Measurements from ENCODE around the gene DIP2C.

The DIP2C gene

GRCh38 chr10:557792-558328 is 131.6 kb downstream of the DIP2C start:
- no peaks in the 10 kb centered on the region for H3K36me3 ChIP-seq (ENCODE audit: insufficient read depth, low read length)
- H3K4me1 ChIP-seq (ENCODE audit: insufficient read depth, low read length) = peaks cover 5% of the 10 kb centered on the region
- no peak overlapping the region for H2AFZ ChIP-seq (ENCODE audit: low read depth, low read length)
- H3K4me3 ChIP-seq (ENCODE audit: low read length) = no peak overlapping the region
- H3K27me3 ChIP-seq (ENCODE audit: insufficient read depth, low read length) = no peaks in the 10 kb centered on the region
- H3K9me3 ChIP-seq (ENCODE audit: low read length) = peaks cover 2% of the 10 kb centered on the region

GRCh38 chr10:556971-557637 is 132.4 kb downstream of the DIP2C start:
- Histone ChIP-seq H2AFZ (ENCODE audit: low read depth, low read length) (no peak overlapping the region), H3K9me3 (ENCODE audit: low read length) (peaks cover 2% of the 10 kb centered on the region), H3K4me3 (ENCODE audit: low read length) (no peak overlapping the region), H3K4me1 (ENCODE audit: insufficient read depth, low read length) (peaks cover 5% of the 10 kb centered on the region), H3K36me3 (ENCODE audit: insufficient read depth, low read length) (no peaks in the 10 kb centered on the region), H3K27me3 (ENCODE audit: insufficient read depth, low read length) (no peaks in the 10 kb centered on the region)

- no peaks in the 10 kb centered on the region for H3K27me3 ChIP-seq (ENCODE audit: insufficient read depth, low read length)
- no peaks in the 10 kb centered on the region for H3K36me3 ChIP-seq (ENCODE audit: insufficient read depth, low read length)
- no peak overlapping the region for H3K4me3 ChIP-seq (ENCODE audit: low read length)
- no peaks in the 10 kb centered on the region for H3K9me3 ChIP-seq (ENCODE audit: low read length)
- no peak overlapping the region for H2AFZ ChIP-seq (ENCODE audit: low read depth, low read length)
- peaks cover 5% of the 10 kb centered on the region for H3K4me1 ChIP-seq (ENCODE audit: insufficient read depth, low read length)
Observed at GRCh38 chr10:555682-556350, 133.7 kb downstream of the DIP2C start.

- Histone ChIP-seq H3K4me3 (ENCODE audit: low read length) (no peak overlapping the region), H3K36me3 (ENCODE audit: insufficient read depth, low read length) (no peaks in the 10 kb centered on the region), H2AFZ (ENCODE audit: low read depth, low read length) (no peak overlapping the region), H3K9me3 (ENCODE audit: low read length) (no peaks in the 10 kb centered on the region), H3K27me3 (ENCODE audit: insufficient read depth, low read length) (no peaks in the 10 kb centered on the region), H3K4me1 (ENCODE audit: insufficient read depth, low read length) (peaks cover 5% of the 10 kb centered on the region)
Observed at GRCh38 chr10:555281-555680, 134.2 kb downstream of the DIP2C start.

GRCh38 chr10:554182-554848 is 135.2 kb downstream of the DIP2C start:
- H3K27me3 ChIP-seq (ENCODE audit: insufficient read depth, low read length) = no peaks in the 10 kb centered on the region

GRCh38 chr10:553233-553632 is 136.2 kb downstream of the DIP2C start:
- Histone ChIP-seq H3K27me3 (ENCODE audit: insufficient read depth, low read length) (no peaks in the 10 kb centered on the region), H3K4me3 (ENCODE audit: low read length) (no peak overlapping the region), H2AFZ (ENCODE audit: low read depth, low read length) (no peak overlapping the region), H3K36me3 (ENCODE audit: insufficient read depth, low read length) (no peaks in the 10 kb centered on the region), H3K9me3 (ENCODE audit: low read length) (no peaks in the 10 kb centered on the region), H3K4me1 (ENCODE audit: insufficient read depth, low read length) (peaks cover 2% of the 10 kb centered on the region)

More at GRCh38 chr10:554182-554848, 135.2 kb downstream of the DIP2C start:
- H3K4me3 ChIP-seq (ENCODE audit: low read length) = no peak overlapping the region
- H3K4me1 ChIP-seq (ENCODE audit: insufficient read depth, low read length) = peaks cover 5% of the 10 kb centered on the region
- no peaks in the 10 kb centered on the region for H3K9me3 ChIP-seq (ENCODE audit: low read length)
- H3K36me3 ChIP-seq (ENCODE audit: insufficient read depth, low read length) = no peaks in the 10 kb centered on the region
- H2AFZ ChIP-seq (ENCODE audit: low read depth, low read length) = no peak overlapping the region

GRCh38 chr10:552679-553078 is 136.8 kb downstream of the DIP2C start:
- no peak overlapping the region for H2AFZ ChIP-seq (ENCODE audit: low read depth, low read length)
- H3K4me1 ChIP-seq (ENCODE audit: insufficient read depth, low read length) = peaks cover 3% of the 10 kb centered on the region
- H3K36me3 ChIP-seq (ENCODE audit: insufficient read depth, low read length) = no peaks in the 10 kb centered on the region
- no peaks in the 10 kb centered on the region for H3K9me3 ChIP-seq (ENCODE audit: low read length)
- no peak overlapping the region for H3K4me3 ChIP-seq (ENCODE audit: low read length)
- no peaks in the 10 kb centered on the region for H3K27me3 ChIP-seq (ENCODE audit: insufficient read depth, low read length)

GRCh38 chr10:551373-552252 is 137.9 kb downstream of the DIP2C start:
- Histone ChIP-seq H3K9me3 (ENCODE audit: low read length) (no peaks in the 10 kb centered on the region), H2AFZ (ENCODE audit: low read depth, low read length) (no peak overlapping the region), H3K36me3 (ENCODE audit: insufficient read depth, low read length) (no peaks in the 10 kb centered on the region), H3K4me1 (ENCODE audit: insufficient read depth, low read length) (peaks cover 12% of the 10 kb centered on the region), H3K4me3 (ENCODE audit: low read length) (no peak overlapping the region), H3K27me3 (ENCODE audit: insufficient read depth, low read length) (no peaks in the 10 kb centered on the region)

GRCh38 chr10:550665-551372 is 138.6 kb downstream of the DIP2C start:
- no peak overlapping the region for H2AFZ ChIP-seq (ENCODE audit: low read depth, low read length)
- H3K9me3 ChIP-seq (ENCODE audit: low read length) = no peaks in the 10 kb centered on the region
- no peaks in the 10 kb centered on the region for H3K36me3 ChIP-seq (ENCODE audit: insufficient read depth, low read length)
- H3K4me3 ChIP-seq (ENCODE audit: low read length) = no peak overlapping the region
- H3K27me3 ChIP-seq (ENCODE audit: insufficient read depth, low read length) = no peaks in the 10 kb centered on the region
- H3K4me1 ChIP-seq (ENCODE audit: insufficient read depth, low read length) = peaks cover 12% of the 10 kb centered on the region

- Histone ChIP-seq H3K27me3 (ENCODE audit: insufficient read depth, low read length) (no peaks in the 10 kb centered on the region), H3K9me3 (ENCODE audit: low read length) (no peaks in the 10 kb centered on the region), H3K4me3 (ENCODE audit: low read length) (no peak overlapping the region), H3K36me3 (ENCODE audit: insufficient read depth, low read length) (no peaks in the 10 kb centered on the region), H3K4me1 (ENCODE audit: insufficient read depth, low read length) (peaks cover 12% of the 10 kb centered on the region), H2AFZ (ENCODE audit: low read depth, low read length) (no peak overlapping the region)
Observed at GRCh38 chr10:549391-549790, 140.1 kb downstream of the DIP2C start.

GRCh38 chr10:548238-548901 is 141.1 kb downstream of the DIP2C start:
- Histone ChIP-seq H3K36me3 (ENCODE audit: insufficient read depth, low read length) (no peaks in the 10 kb centered on the region), H3K4me3 (ENCODE audit: low read length) (no peak overlapping the region)

GRCh38 chr10:547591-548081 is 141.8 kb downstream of the DIP2C start:
- H3K27me3 ChIP-seq (ENCODE audit: insufficient read depth, low read length) = no peaks in the 10 kb centered on the region
- H3K36me3 ChIP-seq (ENCODE audit: insufficient read depth, low read length) = no peaks in the 10 kb centered on the region
- H3K9me3 ChIP-seq (ENCODE audit: low read length) = no peaks in the 10 kb centered on the region
- H3K4me1 ChIP-seq (ENCODE audit: insufficient read depth, low read length) = peaks cover 23% of the 10 kb centered on the region
- H2AFZ ChIP-seq (ENCODE audit: low read depth, low read length) = no peak overlapping the region
- no peak overlapping the region for H3K4me3 ChIP-seq (ENCODE audit: low read length)

More at GRCh38 chr10:548238-548901, 141.1 kb downstream of the DIP2C start:
- Histone ChIP-seq H2AFZ (ENCODE audit: low read depth, low read length) (no peak overlapping the region), H3K4me1 (ENCODE audit: insufficient read depth, low read length) (peaks cover 18% of the 10 kb centered on the region), H3K9me3 (ENCODE audit: low read length) (no peaks in the 10 kb centered on the region), H3K27me3 (ENCODE audit: insufficient read depth, low read length) (no peaks in the 10 kb centered on the region)
